ENCODE results near the gene MTRF1L. TPM values are rescaled to one million over a fixed set of nuclear protein-coding genes. Genes with fewer than 3 reads are reported as not detected.

MTRF1L gene
- total RNA-seq, 1 donor from 2014 or later, result 8.1 TPM

DNA sequence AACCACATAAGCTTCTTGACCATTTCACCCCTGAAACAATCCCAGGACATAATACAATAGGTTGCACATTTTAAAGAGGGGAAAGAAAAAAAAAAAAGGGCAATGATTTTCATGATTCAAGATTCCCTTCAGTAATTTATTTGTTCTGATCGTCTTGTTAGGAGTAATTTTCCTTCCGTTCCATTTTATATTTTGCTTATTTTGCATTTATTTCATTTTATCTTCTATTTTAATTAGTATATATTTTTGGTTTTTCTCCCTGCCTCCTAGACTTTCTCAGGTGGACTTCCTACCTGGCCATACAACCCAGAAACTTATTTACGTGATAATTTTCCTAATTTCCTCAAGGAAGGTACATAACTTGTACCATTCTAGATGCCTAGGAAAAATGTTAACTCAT, 52.3 kb downstream of the MTRF1L start:
- Histone ChIP-seq H3K9me3 (no peaks in the 10 kb centered on the region), H3K27me3 (no peaks in the 10 kb centered on the region), H3K4me1 (no peaks in the 10 kb centered on the region), H3K36me3 (no peaks in the 10 kb centered on the region), H3K4me3 (no peak overlapping the region), H3K27ac (no peak overlapping the region)
- no peak for DNase-seq (ENCODE audit: extremely low spot score in 2 of 2)
- TF ChIP-seq POLR2AphosphoS5 (IDR thresholded peaks at IDR 0.05; ENCODE audit: insufficient read depth in 1 of 2, low read depth in 1 of 2) (no peak), CTCF (IDR thresholded peaks at IDR 0.05) (no peak), POLR2A (IDR thresholded peaks at IDR 0.05) (no peak)
- intact Hi-C loops (cut with DNase I), result no loop called here

- peak; percentile 18 to 56 (median 55) for TF ChIP-seq CTCF (IDR thresholded peaks at IDR 0.05)
- no peak for TF ChIP-seq POLR2A (IDR thresholded peaks at IDR 0.05)
- no peaks in the 10 kb centered on the region for H3K27me3 ChIP-seq
- no peaks in the 10 kb centered on the region for H3K9me3 ChIP-seq
- H3K4me3 ChIP-seq, result peak overlapping the region in 1 of 2 donors; percentile 4
- H3K4me1 ChIP-seq, result no peaks in the 10 kb centered on the region
- no peak overlapping the region for H3K27ac ChIP-seq
- no peaks in the 10 kb centered on the region for H3K36me3 ChIP-seq
- intact Hi-C loops (cut with DNase I), result no loop called here
- DNase-seq (ENCODE audit: extremely low spot score in 2 of 2), result no peak
Observed at GRCh38 chr6:152948150-152948768, 54.2 kb downstream of the MTRF1L start.

DNA sequence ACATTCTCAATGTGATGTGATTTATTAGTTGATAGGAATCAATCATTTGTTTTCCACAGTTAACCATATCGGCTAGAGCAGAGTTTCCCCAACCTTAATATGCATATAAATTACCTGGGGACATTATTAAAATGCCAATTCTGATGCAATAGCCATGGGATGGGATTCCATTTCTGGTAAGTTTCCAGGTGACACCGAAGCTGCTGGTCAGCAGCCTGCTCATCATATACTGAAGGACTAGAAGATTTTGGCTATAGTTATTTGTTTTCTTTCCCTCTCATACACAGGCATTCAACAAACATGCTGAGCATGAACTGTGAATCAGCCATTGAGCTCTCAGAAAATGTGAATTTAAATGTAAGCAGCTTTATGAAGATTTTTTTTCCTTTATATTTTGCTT, 55.5 kb downstream of the MTRF1L start:
- no peak for TF ChIP-seq POLR2A (IDR thresholded peaks at IDR 0.05)
- no peak overlapping the region for H3K27ac ChIP-seq
- no peaks in the 10 kb centered on the region for H3K9me3 ChIP-seq
- intact Hi-C loops (cut with DNase I), result no loop called here
- H3K36me3 ChIP-seq, result no peaks in the 10 kb centered on the region
- no peak for DNase-seq (ENCODE audit: extremely low spot score in 2 of 2)
- no peak overlapping the region for H3K4me3 ChIP-seq
- H3K4me1 ChIP-seq, result no peaks in the 10 kb centered on the region
- H3K27me3 ChIP-seq, result no peaks in the 10 kb centered on the region

GRCh38 chr6:152946484-152946883, 56.0 kb downstream of the MTRF1L start:
- Histone ChIP-seq H3K36me3 (no peaks in the 10 kb centered on the region), H3K9me3 (no peaks in the 10 kb centered on the region), H3K4me3 (no peak overlapping the region), H3K4me1 (no peaks in the 10 kb centered on the region), H3K27me3 (no peaks in the 10 kb centered on the region), H3K27ac (no peak overlapping the region)
- intact Hi-C loops (cut with DNase I), result no loop called here
- TF ChIP-seq POLR2AphosphoS5 (IDR thresholded peaks at IDR 0.05; ENCODE audit: insufficient read depth in 1 of 2, low read depth in 1 of 2) (no peak), CTCF (IDR thresholded peaks at IDR 0.05) (no peak), POLR2A (IDR thresholded peaks at IDR 0.05) (no peak)
- DNase-seq (ENCODE audit: extremely low spot score in 2 of 2), result no peak

DNA sequence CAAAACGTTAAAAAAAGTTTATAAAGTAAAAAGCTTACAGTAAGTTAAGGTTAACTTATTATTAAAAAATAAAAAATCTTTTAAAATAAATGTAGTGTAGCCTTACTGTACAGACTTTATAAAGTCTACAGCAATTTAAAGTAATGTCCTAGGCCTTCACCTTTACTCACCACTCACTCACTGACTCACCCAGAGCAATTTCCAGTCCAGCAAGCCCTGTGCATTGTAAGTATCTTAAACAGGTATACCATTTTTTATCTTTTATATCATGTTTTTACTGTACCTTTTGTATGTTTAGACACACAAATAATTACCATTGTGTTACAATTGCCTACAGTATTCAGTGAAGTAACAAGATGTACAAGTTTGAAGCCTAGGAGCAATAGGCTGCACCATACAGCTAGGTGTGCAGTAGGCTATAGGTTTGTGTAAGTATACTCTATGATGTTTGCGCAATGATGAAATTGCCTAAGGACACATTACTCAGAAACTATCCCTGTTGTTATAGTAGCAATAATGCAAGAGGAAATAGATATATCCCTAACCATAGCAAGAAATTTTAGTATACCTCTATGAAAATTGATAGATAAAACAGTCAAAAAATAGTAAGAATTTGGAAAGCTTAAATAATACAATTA, 59.1 kb downstream of the MTRF1L start:
- H3K27me3 ChIP-seq, result no peaks in the 10 kb centered on the region
- H3K27ac ChIP-seq, result no peak overlapping the region
- no peaks in the 10 kb centered on the region for H3K9me3 ChIP-seq
- H3K4me3 ChIP-seq, result no peak overlapping the region
- intact Hi-C loops (cut with DNase I), result no loop called here
- H3K4me1 ChIP-seq, result no peaks in the 10 kb centered on the region
- H3K36me3 ChIP-seq, result no peaks in the 10 kb centered on the region
- no peak for DNase-seq (ENCODE audit: extremely low spot score in 2 of 2)
- peak in 1 of 2 donors; percentile 36 for TF ChIP-seq POLR2AphosphoS5 (IDR thresholded peaks at IDR 0.05; ENCODE audit: insufficient read depth in 1 of 2, low read depth in 1 of 2)
- no peak for TF ChIP-seq CTCF (IDR thresholded peaks at IDR 0.05)
- TF ChIP-seq POLR2A (IDR thresholded peaks at IDR 0.05), result no peak
